NT2/D1 (cell line): ENCODE measurements around the gene GPX2.

ENCODE experiments used
- SUZ12 ChIP-seq: IDR thresholded peaks from 2 replicates; pipeline ENCODE4 v1.6.1; 2011; ENCODE audit not compliant: insufficient read length, insufficient read depth; ENCODE audit errors: extremely low read depth
- YY1 ChIP-seq: IDR thresholded peaks from 2 replicates; pipeline ENCODE4 v1.6.1; 2011; ENCODE audit not compliant: insufficient read length, insufficient read depth
- ZNF274 ChIP-seq: IDR thresholded peaks from 2 replicates; pipeline ENCODE4 v1.6.1; 2011; ENCODE audit warnings: mild to moderate bottlenecking, low read depth, low read length

DNA sequence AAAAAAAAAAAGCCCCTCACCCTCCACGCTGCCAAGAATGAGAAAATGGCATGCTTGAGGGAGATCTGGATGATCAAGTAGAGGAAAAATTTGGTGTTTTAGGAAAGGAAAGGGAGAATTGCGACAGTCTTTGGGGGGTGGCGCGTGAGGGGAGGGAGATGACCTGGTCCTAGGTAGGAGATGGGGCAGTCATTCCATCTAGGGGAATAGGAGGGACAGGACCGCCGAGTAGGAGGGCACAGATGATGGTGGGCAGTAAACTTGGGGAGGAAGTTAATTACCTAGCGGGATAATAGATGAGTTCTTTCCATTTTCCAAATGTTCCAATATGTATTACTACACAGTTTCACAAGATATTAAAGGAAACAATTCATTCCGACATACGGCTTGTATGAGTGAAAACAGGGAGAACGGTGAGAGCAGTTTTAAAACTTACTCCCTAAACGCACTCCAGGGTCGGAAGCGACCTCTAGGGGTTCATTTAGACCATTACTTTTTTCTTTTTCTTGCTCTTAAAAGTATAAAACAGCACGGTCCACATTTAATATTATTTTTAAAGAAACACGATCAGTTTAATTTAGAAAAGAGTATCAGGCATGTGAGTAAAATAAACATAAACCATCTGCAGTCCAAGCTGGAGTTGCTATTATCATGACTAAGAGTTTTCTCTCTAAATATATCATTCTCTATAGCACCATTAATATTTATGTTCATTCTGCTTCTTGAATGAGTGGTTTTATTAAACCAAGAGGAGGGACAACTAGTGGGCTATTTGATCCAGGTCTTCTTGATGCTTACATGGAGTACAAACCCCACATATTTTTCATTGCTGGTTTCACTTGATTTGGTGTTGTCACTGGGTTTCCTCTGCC is 41.1 kb upstream of the GPX2 start:
- TF ChIP-seq SUZ12 (no peak), YY1 (no peak), ZNF274 (no peak)
